ENCODE measurements around the gene TADA3.

TADA3 gene, protein sequence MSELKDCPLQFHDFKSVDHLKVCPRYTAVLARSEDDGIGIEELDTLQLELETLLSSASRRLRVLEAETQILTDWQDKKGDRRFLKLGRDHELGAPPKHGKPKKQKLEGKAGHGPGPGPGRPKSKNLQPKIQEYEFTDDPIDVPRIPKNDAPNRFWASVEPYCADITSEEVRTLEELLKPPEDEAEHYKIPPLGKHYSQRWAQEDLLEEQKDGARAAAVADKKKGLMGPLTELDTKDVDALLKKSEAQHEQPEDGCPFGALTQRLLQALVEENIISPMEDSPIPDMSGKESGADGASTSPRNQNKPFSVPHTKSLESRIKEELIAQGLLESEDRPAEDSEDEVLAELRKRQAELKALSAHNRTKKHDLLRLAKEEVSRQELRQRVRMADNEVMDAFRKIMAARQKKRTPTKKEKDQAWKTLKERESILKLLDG

DNA sequence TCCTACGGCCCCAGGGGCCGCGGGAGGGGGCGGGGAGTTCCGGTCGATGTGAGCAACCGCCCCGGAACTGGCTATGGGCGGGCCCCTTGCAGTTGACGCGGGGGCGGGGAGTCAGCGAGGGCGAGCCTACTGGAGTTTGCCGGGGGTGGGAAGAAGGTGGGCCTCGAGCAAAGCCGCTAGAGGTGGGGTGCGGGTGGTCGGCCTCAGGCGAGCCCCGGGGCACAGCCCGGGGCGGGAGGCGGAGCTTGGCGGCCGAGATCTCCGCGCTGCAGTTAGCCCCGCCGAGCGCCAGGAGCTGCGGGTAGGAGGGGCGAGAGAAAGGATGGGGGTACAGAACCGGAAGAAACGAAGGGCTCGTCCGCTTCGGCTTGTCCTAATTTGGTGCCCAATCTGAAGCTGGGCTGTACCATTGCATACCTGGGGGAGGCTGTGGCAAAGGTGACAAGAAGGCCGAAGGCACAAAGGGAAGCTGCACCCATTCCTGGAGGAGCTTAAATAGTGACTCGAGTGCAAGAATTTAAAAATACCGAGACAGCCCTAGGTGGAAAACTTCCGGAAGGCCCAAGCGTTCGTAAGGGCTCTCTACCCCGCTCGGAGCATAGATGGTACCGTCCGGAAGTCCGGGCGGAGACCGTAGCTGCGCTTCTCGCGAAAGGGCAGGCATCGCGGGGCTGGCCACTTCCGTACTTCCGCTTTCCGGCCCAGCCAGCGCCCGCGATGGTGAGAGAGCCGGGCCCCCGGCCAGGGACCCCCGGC is at the start of gene TADA3, which contains the start of gene ARPC4:
TSS of gene TADA3 (minus strand) at position 69 of the 756 bp plus-strand sequence. CDS start 1,007 bp downstream, outside the sequence.
TSS of gene ARPC4 (plus strand) at position 678 of the 756 bp plus-strand sequence. CDS start at position 718, 40 bp downstream.
- peak; percentile 93 for DNase-seq (ENCODE audit: low spot score)

DNA sequence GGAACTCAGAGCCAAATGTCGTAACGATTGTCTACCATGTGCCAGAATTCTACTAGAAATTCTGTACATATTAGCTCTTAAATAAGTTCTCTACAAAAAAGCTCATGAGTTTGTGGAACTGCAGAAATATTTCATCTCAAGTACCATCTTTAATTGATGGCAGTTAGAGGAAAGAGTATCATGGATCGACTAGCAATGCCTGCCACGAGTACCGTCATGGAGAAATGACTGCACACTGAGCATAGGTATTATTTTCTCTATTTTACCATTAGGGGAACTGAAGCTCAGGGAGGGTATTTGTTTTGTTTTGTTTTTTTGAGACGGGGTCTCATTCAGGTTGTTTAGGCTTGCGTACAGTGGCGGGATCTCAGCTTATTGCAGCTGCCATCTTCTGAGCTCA is 48.7 kb upstream of the TADA3 start:
- DNase-seq (ENCODE audit: low spot score), result no peak

DNA sequence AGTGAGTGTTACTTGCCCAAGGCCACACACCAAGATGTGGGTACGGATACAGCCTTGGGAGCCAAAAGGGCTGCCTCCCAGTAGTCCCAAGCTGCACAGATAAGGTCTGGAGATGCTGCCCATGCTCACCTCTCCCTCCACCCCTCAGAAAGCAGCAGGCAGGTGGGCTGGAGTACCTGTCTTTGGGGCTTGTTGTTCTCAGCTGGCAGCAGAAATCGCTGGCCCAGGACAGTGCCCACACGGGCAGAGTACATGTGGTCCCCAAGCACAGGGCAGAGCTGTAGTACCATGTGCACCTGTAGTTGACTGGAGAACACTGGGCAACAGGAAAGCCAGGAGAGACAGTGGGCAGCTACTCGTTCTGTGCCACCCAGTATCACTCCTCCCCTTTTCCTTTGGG is 46.6 kb upstream of the TADA3 start:
- no peak for DNase-seq (ENCODE audit: low spot score)

DNA sequence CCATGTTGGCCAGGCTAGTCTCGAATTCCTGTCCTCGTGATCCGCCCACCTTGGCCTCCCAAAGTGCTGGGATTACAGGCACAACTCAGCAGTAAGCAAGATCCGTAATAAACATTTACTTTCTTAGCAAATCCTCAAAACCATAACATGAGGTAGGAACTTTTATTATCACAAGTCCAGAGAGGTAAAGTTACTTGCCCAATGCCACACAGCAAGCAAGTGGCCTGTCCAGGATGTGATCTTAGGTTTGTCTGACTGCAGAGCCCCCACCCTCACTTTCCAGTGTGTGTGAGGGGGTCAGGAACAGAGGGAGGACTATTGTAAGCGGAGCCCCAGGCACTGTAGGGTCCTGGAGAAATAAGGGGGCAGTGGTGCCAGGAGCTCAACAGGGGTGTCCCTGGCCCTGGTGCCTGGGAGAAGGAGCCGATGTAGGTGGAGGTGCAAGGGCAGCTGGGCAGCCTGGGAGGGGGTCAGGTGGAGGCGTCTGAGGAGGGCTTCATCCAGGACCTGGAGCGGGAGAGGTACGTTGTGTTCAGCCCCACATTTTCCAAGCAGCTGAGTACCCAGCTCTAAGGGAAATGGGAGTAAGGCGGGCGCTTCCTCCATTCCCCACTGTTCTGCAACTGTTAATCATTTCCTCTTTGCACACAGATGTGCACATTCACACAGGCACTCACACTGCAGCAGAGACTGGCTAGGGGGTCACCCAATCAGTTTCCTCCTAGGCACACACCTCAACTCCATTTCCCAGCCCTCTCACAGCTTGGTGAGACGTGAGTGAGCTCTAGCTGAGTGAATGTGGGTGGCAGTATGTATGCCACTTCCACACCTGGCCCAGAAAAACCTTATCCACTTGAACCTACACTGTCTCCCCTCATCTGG is 45.7 kb upstream of the TADA3 start:
- DNase-seq (ENCODE audit: low spot score), result no peak

DNA sequence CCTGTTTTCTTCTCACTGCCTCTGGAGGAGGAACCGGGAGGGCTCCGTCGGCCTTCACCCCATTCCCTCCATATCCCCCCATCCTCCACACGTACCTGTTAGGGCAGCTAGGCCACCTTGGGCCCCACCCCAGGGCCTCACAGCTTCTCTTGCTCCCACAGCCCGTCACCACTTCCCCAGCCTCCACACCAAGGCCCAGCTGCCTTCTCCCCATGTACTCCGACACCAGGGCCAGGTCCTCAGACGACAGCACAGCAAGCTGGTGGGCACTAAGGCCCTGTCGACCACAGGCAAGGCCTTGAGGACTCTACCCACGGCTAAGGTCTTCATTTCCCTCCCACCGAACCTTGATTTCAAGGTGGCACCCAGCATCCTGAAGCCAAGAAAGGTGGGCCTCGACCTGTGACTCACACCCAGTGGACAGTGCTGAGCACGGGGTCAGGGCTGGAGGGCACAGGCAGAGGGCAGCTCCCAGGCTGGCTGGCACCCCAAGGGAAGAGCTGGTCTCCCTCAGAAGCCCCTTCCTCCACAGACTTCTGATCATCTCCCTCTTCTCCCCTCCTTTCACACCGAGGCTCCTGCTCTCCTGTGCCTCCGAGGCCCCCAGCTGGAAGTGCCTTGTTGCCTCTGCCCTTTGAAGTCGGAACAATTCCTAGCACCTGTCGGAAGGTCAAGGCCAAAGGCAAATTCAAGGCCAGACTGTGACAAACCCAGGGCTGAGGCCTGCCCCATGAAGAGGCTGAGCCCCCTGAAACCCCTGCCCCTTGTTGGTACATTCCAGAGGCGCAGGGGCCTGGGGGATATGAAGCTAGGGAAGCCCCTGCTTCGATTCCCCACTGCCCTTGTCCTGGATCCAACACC is 42.5 kb upstream of the TADA3 start:
- DNase-seq (ENCODE audit: low spot score), result no peak

DNA sequence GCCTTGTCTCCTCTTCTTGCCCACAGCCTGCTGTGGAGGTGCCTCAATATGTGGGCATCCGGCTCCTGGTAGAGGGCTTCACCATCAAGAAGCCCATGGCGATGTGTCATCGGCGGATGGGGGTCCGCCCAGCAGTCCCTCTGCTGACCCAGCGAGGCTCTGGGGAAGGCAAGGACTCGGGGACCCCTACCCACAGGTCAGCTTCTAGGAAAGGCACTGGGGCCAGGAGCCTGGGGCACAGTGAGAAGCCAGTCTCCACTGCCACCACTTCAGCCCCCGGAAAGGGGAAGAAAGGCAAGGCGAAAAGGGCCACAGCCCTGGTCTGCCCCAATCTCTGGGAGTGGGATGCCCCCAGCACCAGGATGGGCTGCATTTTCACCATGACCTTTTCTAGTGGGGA is 40.8 kb upstream of the TADA3 start:
- DNase-seq (ENCODE audit: low spot score), result no peak

DNA sequence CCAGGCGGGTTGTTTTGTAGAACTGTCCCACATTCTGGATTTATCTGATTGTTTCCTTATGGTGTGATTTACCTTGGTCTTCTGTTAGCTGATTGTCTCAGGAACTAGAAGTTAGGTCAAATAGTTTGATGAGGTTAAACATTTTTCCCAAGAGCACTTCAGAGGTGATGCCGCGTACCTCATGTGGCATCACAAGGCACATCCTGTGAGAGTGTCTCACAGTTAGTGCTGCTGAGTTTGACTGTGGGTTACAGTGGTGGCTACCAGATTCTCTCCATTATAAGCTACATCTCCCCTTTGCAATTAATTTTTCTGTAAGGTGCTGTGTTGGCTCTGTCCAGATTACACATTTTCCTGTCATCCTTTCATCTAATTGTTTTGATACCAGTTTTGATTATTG is 39.0 kb upstream of the TADA3 start:
- no peak for DNase-seq (ENCODE audit: low spot score)

DNA sequence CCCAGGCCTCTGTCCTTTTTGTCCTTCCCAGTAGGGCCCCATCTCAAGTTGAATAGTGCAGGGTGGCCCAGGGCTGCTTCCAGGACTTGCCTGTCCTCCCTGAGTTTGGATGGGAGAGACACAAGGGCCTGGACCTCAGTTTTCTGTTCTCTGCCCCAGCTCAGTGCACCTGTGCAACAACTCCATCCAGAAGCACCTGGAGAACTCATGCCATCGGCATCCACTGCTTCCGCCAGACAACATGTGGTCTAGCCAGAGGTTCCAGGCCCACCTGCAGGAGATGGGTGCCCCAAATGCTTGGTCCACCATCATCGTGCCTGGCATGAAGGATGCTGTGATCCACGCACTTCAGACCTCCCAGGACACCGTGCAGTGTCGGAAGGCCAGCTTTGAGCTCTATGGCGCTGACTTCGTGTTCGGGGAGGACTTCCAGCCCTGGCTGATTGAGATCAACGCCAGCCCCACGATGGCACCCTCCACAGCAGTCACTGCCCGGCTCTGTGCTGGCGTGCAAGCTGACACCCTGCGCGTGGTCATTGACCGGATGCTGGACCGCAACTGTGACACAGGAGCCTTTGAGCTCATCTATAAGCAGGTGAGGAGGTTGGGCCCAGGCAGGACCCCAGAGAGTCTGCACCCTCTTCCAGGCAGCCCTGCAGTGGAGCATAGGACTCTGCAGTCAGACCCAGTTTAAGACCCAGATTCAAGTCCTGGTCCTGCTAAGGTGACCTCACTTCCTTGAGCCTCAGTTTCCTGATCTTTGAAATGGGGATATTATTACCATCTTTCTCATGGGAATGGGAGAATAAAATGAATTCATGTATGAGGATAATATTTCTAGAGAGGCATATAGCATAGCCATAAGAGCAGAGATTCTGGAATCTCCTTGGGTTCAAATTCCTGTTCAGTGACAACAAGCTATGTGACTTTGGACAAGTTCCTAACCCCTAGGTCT is 36.8 kb upstream of the TADA3 start:
- DNase-seq (ENCODE audit: low spot score), result no peak

DNA sequence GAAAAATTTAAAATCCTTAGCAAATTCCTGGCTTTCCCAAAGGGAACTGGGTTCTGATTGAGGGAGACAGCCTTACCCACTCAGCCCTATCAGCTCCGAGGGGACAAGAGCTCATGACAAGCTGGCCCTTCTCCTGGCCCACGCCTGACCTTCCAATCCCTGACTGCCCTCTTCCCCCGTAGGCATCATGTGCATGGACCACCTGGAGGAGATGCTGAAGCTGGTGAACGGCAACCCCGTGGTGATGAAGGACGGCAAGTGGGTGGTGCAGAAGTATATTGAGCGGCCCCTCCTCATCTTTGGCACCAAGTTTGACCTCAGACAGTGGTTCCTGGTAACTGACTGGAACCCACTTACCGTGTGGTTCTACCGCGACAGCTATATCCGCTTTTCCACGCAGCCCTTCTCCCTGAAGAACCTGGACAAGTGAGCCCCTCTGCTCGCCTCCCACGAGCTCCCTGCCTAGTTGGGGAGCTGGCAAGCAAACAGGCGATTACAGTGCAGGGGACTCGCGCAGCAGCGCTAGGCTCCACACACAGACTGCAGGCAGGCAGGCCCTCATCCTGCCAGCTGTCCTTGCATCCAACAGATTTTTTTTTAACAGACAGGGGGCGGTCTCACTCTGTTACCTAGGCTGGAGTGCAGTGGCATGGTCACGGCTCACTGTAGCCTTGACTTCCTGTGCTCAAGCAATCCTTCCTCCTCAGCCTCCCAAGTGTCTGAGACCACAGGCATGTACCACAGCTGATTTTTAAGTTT is 34.7 kb upstream of the TADA3 start:
- DNase-seq (ENCODE audit: low spot score), result peak; percentile 71

DNA sequence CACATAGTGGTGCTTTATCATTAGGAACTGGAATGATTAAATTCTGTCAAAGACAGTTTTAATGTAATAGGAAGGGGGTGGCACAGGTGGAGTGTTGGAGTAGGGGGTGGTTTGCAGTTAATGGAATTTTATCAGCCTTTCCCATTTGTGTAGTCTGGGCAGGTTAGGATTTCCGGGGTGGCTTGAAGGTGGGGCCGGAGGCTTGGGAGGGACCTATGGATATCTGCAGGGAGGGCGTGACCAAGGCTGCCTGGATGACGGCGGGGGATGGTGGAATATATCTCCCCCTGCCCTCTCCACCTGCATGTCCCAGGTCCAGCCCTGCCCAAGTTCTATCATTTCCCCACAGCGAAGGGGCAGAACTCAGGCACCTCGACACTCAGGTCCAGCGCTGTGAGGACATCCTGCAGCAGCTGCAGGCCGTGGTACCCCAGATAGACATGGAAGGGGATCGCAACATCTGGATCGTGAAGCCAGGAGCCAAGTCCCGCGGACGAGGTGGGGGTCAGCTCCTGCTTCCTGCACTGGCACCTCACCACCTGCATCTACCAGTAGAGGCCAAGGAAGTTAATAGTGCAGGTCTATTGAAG is 33.3 kb upstream of the TADA3 start:
- DNase-seq (ENCODE audit: low spot score), result no peak

DNA sequence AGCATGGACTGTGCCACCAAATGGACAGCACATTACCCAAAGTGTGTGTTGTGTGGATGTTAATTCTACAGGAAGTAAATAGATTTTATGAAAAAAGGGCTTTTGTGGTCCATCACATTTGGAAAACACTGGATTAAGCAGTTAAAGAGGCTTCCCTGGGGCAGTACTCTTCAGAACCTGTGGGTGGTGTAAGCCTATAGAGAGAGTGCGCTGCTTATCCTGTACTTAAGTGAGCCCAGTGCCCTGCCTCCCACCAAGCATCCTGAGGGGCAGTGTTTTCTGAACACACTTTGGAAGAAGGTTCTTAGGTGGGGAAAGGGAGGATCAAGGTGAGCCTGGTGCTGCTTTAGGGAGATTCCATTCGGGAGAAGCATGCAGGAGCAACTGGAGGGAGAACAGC is 28.7 kb upstream of the TADA3 start:
- DNase-seq (ENCODE audit: low spot score), result peak; percentile 61

DNA sequence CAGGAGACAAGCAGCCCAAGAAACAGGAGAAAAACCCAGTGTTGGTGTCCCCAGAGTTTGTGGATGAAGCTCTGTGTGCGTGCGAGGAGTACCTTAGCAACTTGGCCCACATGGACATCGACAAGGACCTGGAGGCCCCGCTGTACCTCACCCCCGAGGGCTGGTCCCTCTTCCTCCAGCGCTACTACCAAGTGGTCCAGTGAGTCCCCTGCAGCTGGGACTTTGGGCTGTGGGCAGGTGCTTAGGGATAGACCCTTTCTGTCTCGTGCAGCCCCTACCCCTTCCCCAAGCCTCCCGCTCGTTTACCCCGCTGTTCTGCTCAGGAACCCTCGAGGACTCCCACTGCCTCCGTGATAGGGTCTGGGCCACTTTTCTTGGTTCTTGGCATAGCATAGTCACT is 28.3 kb upstream of the TADA3 start:
- no peak for DNase-seq (ENCODE audit: low spot score)

DNA sequence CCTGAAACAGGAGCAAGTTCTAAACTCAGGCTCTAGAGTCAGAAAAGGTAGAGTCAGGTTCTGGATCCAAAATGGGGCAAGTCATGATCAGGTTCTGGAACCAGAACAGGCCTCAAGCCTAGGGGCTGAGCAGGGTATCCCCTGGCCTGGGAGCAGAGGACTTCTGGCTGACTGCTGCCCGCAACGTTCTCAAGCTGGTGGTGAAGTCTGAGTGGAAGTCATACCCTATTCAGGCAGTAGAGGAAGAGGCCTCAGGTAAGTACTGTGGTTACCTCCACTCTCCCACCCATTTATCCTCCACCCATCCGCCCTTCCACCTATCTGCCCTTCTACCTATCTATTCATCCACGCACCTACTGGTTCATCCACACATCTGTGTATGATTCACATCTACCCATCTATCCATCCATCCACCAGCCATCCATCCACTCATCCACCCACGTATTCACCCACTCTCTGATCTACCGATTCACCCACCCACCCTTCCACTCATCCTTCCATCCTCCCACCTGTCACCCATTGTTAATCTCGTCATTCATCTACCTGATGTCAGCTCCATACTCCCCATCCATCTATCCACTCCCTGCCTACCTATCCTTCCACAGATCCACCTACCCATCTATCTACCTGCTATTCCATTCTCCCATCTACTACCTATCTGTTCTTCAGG is 26.5 kb upstream of the TADA3 start:
- no peak for DNase-seq (ENCODE audit: low spot score)

DNA sequence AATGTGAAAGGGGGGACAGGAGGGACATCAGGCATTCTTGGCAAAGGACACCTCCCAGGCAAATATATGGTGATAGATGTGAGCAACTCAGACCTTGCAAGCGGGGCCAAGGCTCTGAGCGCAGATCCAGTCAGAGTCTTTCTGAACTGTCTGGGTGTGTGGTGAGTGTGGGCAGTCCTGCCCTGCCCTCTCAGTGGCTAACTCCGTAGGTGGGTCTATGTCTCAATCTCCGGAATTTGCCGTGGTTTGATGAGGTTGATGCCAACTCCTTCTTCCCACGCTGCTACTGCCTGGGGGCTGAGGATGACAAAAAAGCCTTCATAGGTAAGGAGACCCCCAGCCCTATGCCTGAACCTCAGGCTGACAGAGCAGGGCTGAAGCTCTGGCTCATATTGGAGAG is 25.2 kb upstream of the TADA3 start:
- DNase-seq (ENCODE audit: low spot score), result no peak

DNA sequence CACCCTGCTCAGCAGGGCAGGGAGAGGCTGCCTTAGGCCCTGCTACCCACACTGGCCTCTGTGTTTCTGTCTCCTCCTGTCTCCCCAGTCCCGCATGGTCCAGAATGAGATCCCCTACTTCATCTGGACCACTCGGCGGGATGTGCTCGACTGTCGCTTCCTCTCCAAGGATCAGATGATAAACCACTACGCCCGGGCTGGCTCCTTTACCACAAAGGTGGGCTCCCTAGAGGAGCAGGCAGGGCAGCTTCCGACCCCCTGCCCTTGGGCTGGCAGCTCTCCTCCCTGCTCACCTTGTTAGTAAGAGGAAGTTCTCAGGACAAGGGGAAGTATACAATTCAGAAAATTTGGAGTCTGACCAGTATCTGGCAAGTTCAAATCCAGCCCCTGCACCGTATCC is 23.7 kb upstream of the TADA3 start:
- no peak for DNase-seq (ENCODE audit: low spot score)

DNA sequence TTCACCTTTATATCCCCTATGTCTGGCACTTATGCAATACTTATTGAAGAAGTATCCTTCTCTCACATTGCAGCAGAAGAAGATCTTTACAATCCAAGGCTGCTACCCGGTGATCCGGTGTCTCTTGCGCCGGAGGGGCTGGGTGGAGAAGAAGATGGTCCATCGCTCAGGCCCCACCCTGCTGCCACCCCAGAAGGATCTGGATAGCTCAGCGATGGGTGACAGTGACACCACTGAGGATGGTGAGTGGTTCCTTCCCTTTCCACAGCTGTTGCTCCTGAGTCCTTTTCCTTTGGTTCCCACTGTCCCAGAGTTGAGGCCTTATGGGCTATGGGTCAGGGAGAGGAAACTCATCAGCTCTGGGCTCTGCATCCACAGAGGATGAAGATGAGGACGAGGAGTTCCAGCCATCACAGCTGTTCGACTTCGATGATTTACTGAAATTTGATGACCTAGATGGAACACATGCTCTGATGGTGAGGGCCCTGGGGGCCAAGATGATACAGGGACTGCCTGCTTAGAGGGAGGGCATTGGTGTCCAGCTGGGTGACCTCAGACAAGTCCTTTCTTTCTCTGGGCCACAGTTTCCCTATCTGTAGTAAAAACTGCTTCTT is 20.7 kb upstream of the TADA3 start:
- no peak for DNase-seq (ENCODE audit: low spot score)

DNA sequence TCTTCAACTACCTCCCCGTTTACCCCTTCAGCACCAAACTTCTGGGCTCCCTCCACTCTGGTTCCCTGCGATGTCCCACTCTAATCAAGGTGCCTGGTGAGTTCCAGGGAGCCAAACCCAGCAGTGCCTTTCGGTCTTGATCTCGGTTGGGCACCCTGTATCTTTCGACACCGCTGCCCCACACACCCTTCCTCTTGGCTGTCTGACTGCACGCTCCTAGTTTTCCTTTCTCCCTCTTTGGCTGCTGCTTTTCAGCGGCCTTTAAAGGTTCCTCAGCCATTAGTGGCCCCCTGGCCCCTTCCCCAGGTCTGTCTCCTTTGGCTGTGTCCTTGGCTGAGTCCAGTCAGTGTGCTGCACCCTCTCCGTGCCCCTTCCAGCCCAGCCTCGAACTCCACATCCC is 18.6 kb upstream of the TADA3 start:
- no peak for DNase-seq (ENCODE audit: low spot score)

DNA sequence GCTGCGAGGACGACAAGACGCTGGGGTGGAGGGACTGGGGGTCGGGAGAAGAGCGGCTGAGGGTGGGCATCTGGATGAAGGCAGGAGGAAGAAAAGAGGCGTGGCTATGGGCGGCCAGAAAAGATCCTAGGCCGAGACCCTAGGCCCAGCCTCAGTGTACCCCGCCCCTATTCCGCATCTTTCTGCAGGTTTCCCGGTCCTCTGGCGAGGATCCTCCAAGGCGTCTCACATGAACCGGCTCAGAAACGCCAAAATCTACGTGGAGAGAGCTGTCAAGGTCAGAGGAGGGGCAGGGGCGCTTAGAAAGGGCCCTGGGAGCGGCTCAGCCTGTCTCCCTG is 18.1 kb upstream of the TADA3 start:
- DNase-seq (ENCODE audit: low spot score), result peak; percentile 63
